Chondrocyte (in vitro differentiated cells): ENCODE measurements around the gene DGUOK. TPM values are rescaled to one million over a fixed set of nuclear protein-coding genes. Genes with fewer than 3 reads are reported as not detected.
A peak's percentile ranks its signal among the peaks of the same experiment; 100 is the strongest.

Experiments used
- DNase-seq: peaks from one replicate; pipeline ENCODE4 v3.0.0; 2021; ENCODE audit warnings: mixed read lengths, low spot score
- H3K27ac Mint-ChIP-seq: one replicate; pipeline ENCODE4 v1.8.0; 2021; ENCODE audit warnings: mild to moderate bottlenecking, moderate library complexity, mixed read lengths; ENCODE audit not compliant: unreplicated experiment
- H3K27me3 Mint-ChIP-seq: 2 replicates; pipeline ENCODE4 v1.8.0; 2021; ENCODE audit warnings: low read depth, mixed read lengths
- H3K36me3 Mint-ChIP-seq: 2 replicates; pipeline ENCODE4 v1.8.0; 2021; ENCODE audit warnings: low read depth, mixed read lengths
- H3K4me1 Mint-ChIP-seq: 2 replicates; pipeline ENCODE4 v1.8.0; 2021; ENCODE audit warnings: low read depth, mild to moderate bottlenecking, mixed read lengths
- H3K4me3 Mint-ChIP-seq: one replicate; pipeline ENCODE4 v1.8.0; 2021; ENCODE audit warnings: mild to moderate bottlenecking, moderate library complexity, mixed read lengths; ENCODE audit not compliant: unreplicated experiment
- H3K9me3 Mint-ChIP-seq: 2 replicates; pipeline ENCODE4 v1.8.0; 2021; ENCODE audit warnings: low read depth, mixed read lengths
- total RNA-seq: library from RNA; stranded (reverse); gene quantifications from 3 replicates; pipeline ENCODE4 v1.2.1, GENCODE V29; 2021
- TF ChIP-seq, protein P1 (sequence below): fragments of 200-600 bp; sonication (generic); IDR thresholded peaks from 2 replicates; pipeline ENCODE4 v1.5.0; 2021; ENCODE audit warnings: antibody characterized with exemption, mild to moderate bottlenecking, moderate library complexity

Gene DGUOK
- total RNA-seq, 1 donor from 2014 or later, result 60.8 TPM

DNA sequence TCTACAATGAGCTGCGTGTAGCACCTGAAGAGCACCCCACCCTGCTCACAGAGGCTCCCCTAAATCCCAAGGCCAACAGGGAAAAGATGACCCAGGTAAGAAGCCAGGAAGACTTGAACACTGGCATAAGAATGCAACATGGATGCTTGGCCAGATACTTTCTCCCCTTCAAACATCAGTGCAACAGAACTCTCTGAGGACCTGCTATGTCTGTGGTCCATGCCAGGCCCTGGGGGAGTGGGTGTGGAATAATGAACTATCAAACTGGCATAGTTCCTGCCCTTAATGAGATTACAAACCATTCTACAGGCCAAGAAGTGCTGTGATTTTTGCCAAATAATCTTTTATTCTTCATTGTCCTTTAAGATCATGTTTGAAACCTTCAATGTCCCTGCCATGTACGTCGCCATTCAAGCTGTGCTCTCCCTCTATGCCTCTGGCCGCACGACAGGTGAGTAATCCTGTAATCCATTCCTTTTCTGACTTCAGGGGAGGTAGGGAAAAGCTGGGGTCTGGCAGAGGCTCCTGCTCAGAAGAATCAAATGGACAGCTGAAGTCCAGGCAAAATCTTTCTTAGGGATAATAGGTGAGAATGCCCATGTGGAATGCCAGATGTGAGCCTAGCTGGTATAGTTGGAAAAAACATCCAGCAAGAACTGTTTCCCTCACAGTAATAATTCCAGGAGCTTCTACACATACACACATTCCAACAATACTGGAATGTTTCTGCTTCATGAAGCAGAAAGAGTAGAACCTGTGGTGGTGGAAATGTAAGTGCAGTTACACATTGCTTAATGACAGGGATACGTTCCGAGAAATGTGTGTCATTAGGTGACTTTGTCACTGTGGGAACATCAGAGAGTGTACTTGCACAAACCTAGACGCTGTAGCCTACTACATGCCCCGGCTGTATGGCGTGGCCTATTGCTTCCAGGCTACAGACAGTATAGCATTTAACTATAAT is 17.7 kb upstream of the DGUOK start:
- Mint-ChIP-seq H3K4me3 (no peak overlapping the region), H3K4me1 (peaks cover 23% of the 10 kb centered on the region), H3K27ac (peak overlapping the region; percentile 43), H3K27me3 (no peaks in the 10 kb centered on the region), H3K9me3 (no peaks in the 10 kb centered on the region), H3K36me3 (peaks cover 24% of the 10 kb centered on the region)
- TF ChIP-seq, protein P1, sequence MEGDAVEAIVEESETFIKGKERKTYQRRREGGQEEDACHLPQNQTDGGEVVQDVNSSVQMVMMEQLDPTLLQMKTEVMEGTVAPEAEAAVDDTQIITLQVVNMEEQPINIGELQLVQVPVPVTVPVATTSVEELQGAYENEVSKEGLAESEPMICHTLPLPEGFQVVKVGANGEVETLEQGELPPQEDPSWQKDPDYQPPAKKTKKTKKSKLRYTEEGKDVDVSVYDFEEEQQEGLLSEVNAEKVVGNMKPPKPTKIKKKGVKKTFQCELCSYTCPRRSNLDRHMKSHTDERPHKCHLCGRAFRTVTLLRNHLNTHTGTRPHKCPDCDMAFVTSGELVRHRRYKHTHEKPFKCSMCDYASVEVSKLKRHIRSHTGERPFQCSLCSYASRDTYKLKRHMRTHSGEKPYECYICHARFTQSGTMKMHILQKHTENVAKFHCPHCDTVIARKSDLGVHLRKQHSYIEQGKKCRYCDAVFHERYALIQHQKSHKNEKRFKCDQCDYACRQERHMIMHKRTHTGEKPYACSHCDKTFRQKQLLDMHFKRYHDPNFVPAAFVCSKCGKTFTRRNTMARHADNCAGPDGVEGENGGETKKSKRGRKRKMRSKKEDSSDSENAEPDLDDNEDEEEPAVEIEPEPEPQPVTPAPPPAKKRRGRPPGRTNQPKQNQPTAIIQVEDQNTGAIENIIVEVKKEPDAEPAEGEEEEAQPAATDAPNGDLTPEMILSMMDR, result no peak
- no peak for DNase-seq

DNA sequence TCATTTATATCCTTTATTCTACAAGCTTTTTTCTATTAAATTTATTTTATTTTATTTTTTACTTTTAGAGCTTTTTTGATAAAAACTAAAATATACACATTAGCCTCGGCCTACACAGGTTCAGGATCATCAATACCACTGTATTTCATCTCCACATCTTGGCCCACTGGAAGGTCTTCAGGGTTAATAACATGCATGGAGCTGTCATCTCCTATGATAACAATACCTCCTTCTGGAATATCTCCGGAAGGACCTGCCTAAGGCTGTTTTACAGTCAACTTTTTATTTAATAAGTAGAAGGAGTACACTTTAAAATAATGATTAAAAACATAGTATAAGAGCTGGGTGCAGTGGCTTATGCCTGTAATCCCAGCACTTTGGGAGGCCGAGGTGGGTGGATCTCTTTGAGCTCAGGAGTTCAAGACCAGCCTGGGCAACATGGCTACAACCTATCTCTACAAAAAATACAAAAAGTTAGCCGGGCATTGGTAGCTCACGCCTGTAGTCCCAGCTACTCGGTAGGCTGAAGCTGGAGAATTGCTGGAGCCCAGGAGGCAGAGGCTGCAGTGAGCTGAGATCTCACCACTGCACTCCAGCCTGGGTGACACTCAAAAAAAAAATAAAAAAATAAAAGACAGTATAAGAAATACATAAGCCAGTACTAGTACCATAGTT is 15.7 kb upstream of the DGUOK start:
- H3K27ac Mint-ChIP-seq, result no peak overlapping the region
- peaks cover 37% of the 10 kb centered on the region for H3K36me3 Mint-ChIP-seq

DNA sequence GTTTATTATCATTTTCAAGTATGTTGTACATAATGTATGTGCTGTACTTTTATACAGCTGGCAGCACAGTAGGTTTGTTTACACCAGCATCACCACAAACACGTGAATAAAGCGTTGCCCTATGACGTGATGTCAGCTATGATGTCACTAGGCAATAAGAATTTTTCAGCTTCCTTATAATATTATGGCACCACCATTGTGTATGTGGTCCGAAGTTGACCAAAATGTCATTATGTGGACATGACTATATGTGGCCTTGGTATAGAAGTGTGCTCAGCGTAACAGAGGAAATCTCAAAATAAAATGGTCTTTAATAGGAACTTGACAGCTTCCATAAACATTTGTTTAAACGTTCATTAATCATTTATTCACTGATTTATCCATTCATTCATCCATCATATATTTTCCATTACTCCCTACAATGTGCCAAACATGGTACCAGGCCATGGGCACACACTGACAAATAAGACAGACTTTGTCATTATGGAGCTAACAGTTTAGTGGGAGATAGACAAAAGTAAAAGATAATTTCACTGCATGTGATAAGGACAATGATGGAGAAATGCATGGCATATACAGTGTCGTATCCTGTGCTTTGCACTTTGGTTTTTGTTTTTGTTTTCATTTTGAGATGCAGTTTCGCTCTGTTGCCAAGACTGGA is 15.0 kb upstream of the DGUOK start:
- Mint-ChIP-seq H3K36me3 (peaks cover 43% of the 10 kb centered on the region), H3K27ac (no peak overlapping the region), H3K27me3 (no peaks in the 10 kb centered on the region), H3K9me3 (no peaks in the 10 kb centered on the region), H3K4me1 (peaks cover 23% of the 10 kb centered on the region), H3K4me3 (no peak overlapping the region)
- TF ChIP-seq, protein P1, result no peak
- no peak for DNase-seq

More for the DNA sequence above, 15.7 kb upstream of the DGUOK start:
- DNase-seq, result no peak
- TF ChIP-seq, protein P1, result no peak
- H3K4me3 Mint-ChIP-seq, result no peak overlapping the region
- peaks cover 23% of the 10 kb centered on the region for H3K4me1 Mint-ChIP-seq
- no peaks in the 10 kb centered on the region for H3K27me3 Mint-ChIP-seq
- H3K9me3 Mint-ChIP-seq, result no peaks in the 10 kb centered on the region

DNA sequence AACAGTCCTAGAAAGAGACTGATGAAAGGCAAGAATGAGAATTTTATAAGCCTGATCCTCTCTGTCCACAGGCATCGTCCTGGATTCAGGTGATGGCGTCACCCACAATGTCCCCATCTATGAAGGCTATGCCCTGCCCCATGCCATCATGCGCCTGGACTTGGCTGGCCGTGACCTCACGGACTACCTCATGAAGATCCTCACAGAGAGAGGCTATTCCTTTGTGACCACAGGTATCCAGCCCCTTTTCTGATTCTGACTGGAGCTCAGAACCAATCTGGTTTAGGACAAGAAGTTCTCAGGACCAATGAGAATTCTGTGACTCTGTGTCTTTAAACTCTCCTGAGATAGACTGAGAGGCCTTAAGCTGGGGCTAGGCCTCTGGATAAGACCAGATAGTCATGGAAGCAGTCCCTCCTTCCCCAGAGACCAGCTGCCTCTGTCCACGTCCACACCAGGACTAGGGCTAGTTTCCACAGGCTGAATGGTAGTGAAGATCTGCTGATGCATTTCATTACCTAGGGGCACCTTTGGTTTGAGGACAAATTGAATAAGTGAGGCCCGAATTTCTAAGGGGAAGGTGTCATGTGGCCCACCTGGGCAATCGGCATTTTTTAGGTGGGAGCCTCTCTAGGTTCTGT is 13.1 kb upstream of the DGUOK start:
- H3K4me3 Mint-ChIP-seq, result no peak overlapping the region
- H3K27ac Mint-ChIP-seq, result peak overlapping the region; percentile 27
- H3K27me3 Mint-ChIP-seq, result no peaks in the 10 kb centered on the region
- DNase-seq, result no peak
- no peaks in the 10 kb centered on the region for H3K9me3 Mint-ChIP-seq
- peaks cover 6% of the 10 kb centered on the region for H3K4me1 Mint-ChIP-seq
- TF ChIP-seq, protein P1, result no peak
- peaks cover 48% of the 10 kb centered on the region for H3K36me3 Mint-ChIP-seq
